T47D (cell line): Measurements from ENCODE around the gene FAF1.
"Not testable (repeated sequence)": the region's sequence is repeated elsewhere in the genome, so short reads cannot be mapped to it uniquely, and the experiment has no call there.

Experiments used
- DNase-seq, 2 experiments: peaks; one replicate each; pipeline versions ENCODE4 v3.0.0 to v3.0.0-alpha.2; 2011 to 2012; ENCODE audit warnings: low read depth in 1 of 2, low spot score in 1 of 2
- JUND ChIP-seq: IDR thresholded peaks from 2 replicates; pipeline ENCODE4 v1.6.1; 2012; ENCODE audit warnings: low read depth
- in situ Hi-C: cut with HindIII; loops from 2 replicates; pipeline ENCODE4 v1.10.0; 2016; ENCODE audit warnings: low sequenced_read_pairs, low pct_unique_long_range_greater_than_20kb

The FAF1 gene

GRCh38 chr1:50831300-50832061 is 128.6 kb downstream of the FAF1 start:
- no peak for DNase-seq
- TF ChIP-seq JUND: no peak
- in situ Hi-C loops: no loop called here

DNA sequence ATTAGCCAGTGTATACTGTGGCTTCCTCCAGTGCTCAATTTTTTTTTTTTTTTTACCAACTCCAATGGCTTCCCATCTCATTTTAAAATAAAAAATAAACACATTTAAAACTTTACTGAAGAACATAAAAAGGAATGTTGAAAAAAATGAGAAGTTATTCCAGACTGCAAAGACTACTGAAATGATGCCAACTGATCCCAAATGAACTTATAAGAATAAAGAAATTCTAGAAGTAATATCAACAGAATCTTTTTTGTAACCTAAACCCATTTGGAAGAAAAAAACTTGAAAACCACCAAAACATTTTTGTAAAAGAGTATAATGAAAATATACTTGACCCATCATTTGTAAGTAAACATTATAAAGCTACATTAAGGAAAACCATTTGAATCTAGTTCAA is 129.4 kb downstream of the FAF1 start:
- TF ChIP-seq JUND: no peak
- no peak for DNase-seq
- in situ Hi-C loops: no loop called here

DNA sequence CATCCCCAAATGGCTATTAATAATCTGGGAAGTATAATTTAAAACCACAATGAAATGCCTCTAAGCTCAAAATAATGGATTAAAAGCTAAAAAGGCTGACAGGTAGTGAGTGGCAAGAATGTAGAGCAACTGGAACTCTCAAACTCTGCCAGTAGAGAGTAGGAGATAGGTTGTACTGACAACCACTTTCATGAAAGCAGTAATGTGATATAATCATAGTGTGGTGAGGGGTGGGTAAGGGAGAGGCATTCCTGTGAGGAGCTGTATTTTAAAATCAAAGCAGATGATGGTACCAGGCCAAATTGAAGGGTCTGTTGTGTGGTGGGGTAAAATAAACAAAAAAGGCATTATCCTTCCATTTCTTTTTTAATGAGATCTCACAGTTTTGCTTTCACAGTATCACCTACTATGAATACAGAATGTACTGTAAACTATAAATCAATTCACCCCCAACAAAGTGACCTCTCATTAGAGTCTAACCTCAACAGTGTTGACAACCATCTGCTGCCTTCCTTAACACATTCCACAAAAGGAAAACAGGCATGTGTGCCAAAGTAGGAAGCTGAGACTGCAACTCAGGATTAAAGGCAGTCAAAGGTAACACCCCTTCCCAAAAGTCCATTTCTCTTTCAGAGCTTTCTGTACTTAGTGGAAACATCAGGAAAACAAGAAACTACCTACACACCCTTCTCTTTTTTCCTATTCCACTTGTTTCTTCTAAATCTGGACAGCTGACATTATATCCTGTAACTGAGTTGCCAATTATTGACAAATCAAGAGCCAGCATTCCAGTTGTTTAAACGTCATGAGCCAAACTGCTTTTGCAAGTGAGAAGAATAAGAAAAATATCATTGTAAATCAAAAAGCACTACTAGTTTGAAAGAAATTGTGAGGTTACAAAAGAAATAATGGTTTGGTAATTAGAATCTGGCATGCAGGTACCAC is 130.8 kb downstream of the FAF1 start:
- peak in 1 of 2 experiments; percentile 10 for DNase-seq
- in situ Hi-C loops: no loop called here
- no peak for TF ChIP-seq JUND

GRCh38 chr1:50827546-50827945 is 132.5 kb downstream of the FAF1 start:
- no peak for TF ChIP-seq JUND
- DNase-seq: no peak
- in situ Hi-C loops: no loop called here

DNA sequence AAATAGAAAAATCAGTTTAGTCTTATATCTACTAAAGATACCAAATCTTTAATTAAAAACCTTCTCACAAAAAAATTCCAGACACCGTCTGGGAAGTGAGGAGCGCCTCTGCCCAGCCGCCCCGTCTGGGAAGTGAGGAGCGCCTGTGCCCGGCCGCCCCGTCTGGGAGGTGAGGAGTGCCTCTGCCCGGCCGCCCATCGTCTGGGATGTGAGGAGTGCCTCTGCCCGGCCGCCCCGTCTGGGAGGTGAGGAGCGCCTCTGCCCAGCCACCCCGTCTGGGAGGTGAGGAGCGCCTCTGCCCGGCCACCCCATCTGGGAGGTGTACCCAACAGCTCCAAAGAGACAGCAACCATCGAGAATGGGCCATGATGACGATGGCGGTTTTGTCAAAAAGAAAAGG is 133.3 kb downstream of the FAF1 start:
- in situ Hi-C loops, DNase-seq: not testable (repeated sequence)

DNA sequence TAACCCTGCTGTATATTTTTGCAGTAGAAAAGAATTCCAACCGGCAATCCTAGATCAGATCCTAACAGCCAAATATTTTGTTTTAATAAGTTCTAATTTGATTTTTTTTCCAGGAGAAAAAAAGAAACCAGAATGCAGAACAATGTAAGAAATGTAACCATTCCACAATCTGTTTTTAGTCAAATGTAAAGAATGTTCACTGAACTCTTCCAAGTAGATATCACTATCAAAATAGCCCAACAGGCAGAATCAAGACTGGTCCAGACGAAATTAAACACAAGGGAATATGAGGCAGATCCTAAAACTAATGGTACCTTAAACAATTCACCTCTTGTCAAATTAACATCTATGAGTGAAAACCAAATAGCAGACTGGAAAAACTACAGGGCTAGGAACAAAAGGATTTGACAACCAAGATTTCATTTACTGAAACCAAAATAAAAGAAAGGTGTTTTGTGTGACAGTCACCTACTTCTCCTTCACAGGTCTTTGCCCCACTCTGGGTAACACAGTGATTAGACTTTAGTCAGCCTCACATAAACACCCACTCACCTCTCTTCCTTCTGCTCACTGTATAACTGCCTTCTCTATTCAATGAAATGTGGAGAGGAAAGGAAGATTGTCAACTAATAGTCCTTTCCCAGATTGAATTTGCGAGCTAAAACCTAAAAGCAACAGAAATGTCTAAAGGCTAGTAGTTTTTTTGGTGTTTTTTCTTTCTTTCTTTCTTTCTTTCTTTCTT is 137.9 kb downstream of the FAF1 start:
- DNase-seq: no peak
- no peak for TF ChIP-seq JUND
- in situ Hi-C loops: no loop called here

DNA sequence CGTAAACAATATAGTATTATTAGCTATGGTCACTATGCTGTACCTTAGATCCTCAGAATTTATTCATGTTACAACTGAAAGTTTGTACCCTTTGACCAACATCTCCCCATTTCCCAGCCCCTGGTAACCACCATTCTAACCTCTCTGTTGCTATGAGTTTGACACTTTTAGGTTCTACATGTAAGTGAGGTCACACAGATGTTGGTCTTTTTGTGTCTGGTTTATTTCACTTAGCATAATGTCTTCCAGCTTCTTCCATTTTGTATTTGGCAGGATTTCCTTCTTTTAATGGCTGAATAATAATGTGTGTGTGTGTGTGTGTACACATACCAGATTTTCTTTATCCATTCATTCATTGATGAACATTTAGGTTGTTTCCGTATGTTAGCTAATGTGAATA is 139.5 kb downstream of the FAF1 start:
- no peak for TF ChIP-seq JUND
- no peak for DNase-seq
- in situ Hi-C loops: no loop called here

GRCh38 chr1:50812346-50812745 is 147.7 kb downstream of the FAF1 start:
- in situ Hi-C loops: no loop called here
- DNase-seq: no peak
- no peak for TF ChIP-seq JUND

GRCh38 chr1:50808296-50808695 is 151.8 kb downstream of the FAF1 start:
- no peak for TF ChIP-seq JUND
- DNase-seq: no peak
- in situ Hi-C loops: no loop called here

- in situ Hi-C loops: no loop called here
- no peak for DNase-seq
- no peak for TF ChIP-seq JUND
Observed at GRCh38 chr1:50796272-50796671, 163.8 kb downstream of the FAF1 start.

DNA sequence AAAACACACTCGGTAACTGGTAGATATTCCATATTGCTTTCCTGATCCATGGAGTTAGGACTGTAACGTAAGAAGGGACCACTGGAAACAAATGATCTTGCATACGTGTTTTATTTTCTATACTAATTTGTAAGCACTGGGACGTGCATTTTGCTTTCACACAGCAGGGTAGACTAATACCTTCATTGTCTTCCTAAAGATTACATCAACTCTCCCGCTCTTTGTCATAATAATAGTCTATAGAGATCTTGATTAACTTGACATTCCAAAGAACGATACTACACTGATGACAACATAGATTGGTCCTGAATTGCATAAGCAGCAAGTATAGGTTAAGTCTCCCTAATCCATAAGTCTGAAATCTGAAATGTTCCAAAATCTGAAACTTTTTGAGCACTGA is 166.5 kb downstream of the FAF1 start:
- in situ Hi-C loops: no loop called here
- no peak for TF ChIP-seq JUND
- DNase-seq: no peak

GRCh38 chr1:50787266-50787665 is 172.8 kb downstream of the FAF1 start:
- in situ Hi-C loops: no loop called here
- no peak for DNase-seq
- no peak for TF ChIP-seq JUND

GRCh38 chr1:50783286-50783685 is 176.8 kb downstream of the FAF1 start:
- TF ChIP-seq JUND: no peak
- DNase-seq: no peak
- in situ Hi-C loops: no loop called here
